ENCODE data around the gene FNDC3B. TPM values are rescaled to one million over a fixed set of nuclear protein-coding genes. Genes with fewer than 3 reads are reported as not detected.

Gene FNDC3B
- total RNA-seq, 4 donors from 2014 or later: 131 to 179 (median 170) TPM

DNA sequence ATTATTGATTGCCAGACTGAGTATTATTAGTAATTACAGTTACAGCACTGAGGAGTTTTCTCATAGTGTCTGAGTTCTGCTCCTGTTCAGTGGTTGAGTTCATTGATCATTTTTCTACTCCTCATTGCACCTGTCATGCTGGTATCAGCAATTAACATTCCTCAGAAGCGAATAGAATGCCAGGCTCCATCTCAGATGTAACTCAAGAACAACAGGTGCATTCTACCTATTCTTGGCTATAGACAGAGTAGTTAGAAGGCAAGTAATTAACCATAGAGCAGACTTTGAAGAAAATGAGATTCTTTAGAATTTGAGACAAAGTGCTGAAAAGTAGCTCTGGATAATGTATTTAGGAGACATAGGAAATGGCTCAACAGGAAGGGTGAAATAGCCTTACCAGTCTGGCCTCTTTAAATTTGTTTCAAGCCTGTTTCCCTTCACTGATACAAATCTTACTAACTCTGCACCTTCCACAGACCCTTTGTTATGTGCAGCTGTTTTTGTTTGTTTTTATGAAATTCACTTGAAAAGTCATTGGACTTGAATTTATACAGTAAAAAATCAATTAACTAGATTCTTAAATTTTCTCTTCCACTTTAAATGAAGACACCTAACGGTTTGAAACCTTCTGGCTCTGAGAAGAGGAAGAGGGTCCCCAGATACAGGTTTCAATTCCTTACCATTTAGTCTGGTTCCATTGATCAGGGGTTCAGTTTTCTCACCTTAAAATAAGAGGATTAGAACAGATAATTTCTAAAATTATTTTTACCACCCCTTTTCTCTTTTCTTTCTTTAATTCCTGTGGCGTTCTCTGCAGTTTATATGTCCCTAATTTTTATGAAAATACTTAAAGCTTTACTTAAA is 109.6 kb downstream of the FNDC3B start:
- TF ChIP-seq, protein P1, sequence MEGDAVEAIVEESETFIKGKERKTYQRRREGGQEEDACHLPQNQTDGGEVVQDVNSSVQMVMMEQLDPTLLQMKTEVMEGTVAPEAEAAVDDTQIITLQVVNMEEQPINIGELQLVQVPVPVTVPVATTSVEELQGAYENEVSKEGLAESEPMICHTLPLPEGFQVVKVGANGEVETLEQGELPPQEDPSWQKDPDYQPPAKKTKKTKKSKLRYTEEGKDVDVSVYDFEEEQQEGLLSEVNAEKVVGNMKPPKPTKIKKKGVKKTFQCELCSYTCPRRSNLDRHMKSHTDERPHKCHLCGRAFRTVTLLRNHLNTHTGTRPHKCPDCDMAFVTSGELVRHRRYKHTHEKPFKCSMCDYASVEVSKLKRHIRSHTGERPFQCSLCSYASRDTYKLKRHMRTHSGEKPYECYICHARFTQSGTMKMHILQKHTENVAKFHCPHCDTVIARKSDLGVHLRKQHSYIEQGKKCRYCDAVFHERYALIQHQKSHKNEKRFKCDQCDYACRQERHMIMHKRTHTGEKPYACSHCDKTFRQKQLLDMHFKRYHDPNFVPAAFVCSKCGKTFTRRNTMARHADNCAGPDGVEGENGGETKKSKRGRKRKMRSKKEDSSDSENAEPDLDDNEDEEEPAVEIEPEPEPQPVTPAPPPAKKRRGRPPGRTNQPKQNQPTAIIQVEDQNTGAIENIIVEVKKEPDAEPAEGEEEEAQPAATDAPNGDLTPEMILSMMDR (IDR thresholded peaks at IDR 0.05; ENCODE audit: low read depth): no peak

DNA sequence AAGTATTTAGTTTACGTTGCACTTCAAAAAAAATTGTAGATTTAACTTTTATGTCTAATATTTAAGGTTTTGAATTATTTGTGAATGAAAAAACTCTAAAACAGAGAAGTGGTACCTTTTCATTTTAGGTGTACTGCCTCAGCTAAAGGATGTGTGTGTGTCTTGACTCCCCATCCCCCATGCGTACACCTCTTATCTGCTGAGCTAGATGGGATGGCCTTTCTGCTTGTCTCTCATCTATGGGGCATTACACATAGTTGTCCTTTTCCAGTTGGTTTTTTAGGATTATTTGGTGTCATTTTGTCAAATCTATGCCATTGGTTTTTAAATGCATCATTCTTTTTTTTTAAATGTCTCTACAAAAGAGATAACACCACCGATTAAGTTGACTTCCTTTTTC is 110.9 kb downstream of the FNDC3B start:
- TF ChIP-seq, protein P1 (IDR thresholded peaks at IDR 0.05; ENCODE audit: low read depth): no peak

DNA sequence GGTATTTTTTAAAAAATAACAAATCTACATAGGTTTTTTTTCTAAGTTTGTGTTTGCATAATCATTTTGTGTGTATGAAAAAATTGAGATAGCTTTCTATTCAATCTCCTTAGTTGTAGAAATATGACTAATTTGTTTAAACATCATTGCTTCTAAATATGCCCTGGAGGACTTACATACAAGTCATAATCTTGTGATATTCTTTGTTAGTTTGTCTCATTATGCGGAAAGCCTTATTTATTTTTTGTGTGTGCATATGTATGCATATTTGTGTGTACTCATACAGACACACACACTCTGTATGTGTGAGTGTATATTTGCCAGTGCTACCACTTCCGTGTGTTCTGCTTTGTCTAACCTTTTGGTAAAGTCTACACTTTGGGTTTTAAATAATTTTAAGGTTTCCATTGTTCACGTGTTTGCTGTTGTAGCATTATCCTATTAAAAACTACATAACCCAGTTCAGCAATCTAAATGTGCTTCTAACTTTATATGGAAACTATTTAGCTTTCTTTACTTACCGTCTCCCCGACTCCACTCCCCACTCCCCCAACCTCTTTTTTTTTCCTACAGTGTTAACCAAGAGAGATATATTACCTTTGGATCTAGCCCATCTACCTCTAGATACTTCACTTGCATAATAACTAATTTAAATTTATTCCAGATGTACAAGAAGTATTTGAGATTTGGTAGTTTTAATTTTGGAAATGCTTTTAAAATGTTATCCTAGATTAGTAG is 111.7 kb downstream of the FNDC3B start:
- TF ChIP-seq, protein P1 (IDR thresholded peaks at IDR 0.05; ENCODE audit: low read depth): no peak

DNA sequence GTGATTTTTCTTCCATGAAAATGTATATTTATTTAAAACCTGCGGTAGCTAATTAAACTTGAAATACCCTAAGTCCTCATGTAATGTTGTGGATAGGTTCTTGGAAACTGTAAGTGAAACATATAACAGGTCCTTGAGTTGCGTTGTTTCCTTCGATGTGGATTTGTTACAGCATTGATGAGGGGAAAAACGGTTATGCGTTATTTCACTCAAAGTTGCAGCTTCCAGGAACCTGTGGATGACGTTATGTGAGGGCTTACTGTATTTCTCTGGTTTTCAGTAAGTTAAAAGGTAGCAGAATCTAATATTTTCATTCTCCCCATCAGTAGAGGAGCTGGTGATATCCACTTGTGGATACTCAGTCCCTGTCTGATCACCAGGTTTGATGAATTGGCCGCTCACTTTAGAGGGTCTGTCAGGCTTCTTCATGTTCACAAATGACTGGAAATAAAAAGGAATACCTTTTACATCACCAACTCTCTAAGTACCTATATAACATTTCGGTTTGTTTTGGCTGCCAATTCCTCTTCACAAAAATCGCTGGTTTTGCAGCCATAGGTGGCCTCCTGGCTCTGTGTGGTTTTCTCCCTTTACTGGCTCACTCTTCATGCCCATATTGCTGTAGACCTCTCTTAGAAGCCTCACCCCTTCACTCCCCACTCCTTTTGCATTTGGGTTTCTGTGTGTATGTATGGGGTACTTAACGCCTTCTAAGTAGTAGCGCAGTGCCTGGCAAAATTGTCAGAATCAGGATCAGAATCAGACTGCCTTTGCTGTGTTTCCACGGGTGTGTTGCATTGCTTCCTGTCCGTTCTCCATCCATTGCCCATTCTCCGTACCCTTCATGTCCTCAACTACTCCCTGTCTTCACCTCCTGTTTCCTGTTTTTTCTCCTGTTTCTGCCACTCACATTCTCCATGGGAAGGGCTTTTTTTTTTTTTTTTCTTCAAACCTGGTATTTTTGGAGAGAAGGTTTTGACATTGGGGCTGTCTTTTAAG is 112.6 kb downstream of the FNDC3B start:
- TF ChIP-seq, protein P1 (IDR thresholded peaks at IDR 0.05; ENCODE audit: low read depth): no peak

DNA sequence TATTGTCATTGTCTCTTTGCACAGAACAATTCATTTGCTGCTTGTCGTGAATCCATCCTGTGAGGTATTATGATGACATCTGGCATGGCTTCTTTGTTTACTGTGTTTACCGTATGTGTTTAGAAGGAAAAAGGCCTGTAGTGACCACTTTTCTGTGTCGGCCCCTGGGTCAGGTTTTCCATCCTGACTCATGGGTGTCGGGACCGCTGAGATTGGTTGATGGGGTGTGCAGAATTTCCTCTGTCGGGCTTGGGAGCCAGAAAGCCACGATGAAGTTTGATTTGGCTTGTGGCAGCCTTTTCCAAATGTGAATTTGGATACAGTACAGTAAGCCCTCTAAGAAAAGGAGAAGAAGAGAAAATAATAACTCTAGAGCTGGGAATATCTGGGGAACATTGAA is 113.5 kb downstream of the FNDC3B start:
- TF ChIP-seq, protein P1 (IDR thresholded peaks at IDR 0.05; ENCODE audit: low read depth): no peak

DNA sequence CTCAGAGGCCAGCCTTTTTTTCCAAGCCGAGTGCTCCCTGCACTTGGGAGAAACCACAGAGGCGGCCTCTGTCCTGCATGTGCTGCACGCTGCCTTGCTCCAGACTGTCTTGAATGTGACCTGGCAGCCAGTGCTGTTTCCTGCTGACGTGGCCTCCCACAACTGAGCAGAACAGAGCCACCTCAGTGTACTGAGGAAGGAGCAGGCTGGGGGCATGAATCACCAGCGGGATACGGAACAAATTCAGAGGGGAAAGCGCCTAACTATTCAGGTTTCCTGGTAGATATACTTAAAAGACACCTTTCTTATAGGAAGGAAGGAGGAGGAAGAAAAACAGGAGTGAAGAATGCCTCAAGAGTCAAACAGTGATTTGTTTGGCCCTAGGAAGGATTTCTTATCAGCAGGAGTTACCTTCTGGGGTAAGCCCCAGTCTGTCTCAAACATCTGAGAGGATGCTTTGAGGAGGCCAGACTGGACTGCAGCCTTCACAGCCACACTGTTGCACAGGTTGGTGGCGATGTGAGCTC is 114.0 kb downstream of the FNDC3B start:
- TF ChIP-seq, protein P1 (IDR thresholded peaks at IDR 0.05; ENCODE audit: low read depth): no peak
